Measurements from ENCODE around the gene CREBL2.

CREBL2 gene

GRCh38 chr12:12682284-12682683 is 70.6 kb downstream of the CREBL2 start:
- Histone ChIP-seq H3K9me3 (ENCODE audit: low read length) (no peaks in the 10 kb centered on the region), H3K4me2 (ENCODE audit: low read length) (no peak overlapping the region), H3K27ac (ENCODE audit: low read depth, low read length, poor library complexity, severe bottlenecking) (no peak overlapping the region), H3K4me3 (ENCODE audit: low read depth, low read length, poor library complexity, severe bottlenecking) (no peak overlapping the region), H3K4me1 (ENCODE audit: insufficient read depth, low read length, severe bottlenecking) (no peaks in the 10 kb centered on the region), H3K27me3 (ENCODE audit: insufficient read depth, low read length) (no peaks in the 10 kb centered on the region), H3K9ac (ENCODE audit: low read length) (no peak overlapping the region), H3K79me2 (ENCODE audit: insufficient read depth, low read length) (no peaks in the 10 kb centered on the region), H3K36me3 (ENCODE audit: insufficient read depth, low read length) (no peaks in the 10 kb centered on the region), H3K9me2 (ENCODE audit: low read depth, low read length) (no peaks in the 10 kb centered on the region), H4K20me1 (ENCODE audit: insufficient read depth, low read length) (no peaks in the 10 kb centered on the region), H3F3A (ENCODE audit: insufficient read depth, low read length) (no peaks in the 10 kb centered on the region), H2AFZ (ENCODE audit: low read length) (no peak overlapping the region)
- TF ChIP-seq EZH2 (IDR thresholded peaks at IDR 0.05; ENCODE audit: borderline replicate concordance, low read length) (no peak), CTCF (IDR thresholded peaks at IDR 0.05; ENCODE audit: low read length) (no peak)

GRCh38 chr12:12683136-12683697 is 71.5 kb downstream of the CREBL2 start:
- no peak overlapping the region for H3K9ac ChIP-seq (ENCODE audit: low read length)
- no peaks in the 10 kb centered on the region for H3K4me1 ChIP-seq (ENCODE audit: insufficient read depth, low read length, severe bottlenecking)
- no peaks in the 10 kb centered on the region for H3K9me2 ChIP-seq (ENCODE audit: low read depth, low read length)
- TF ChIP-seq EZH2 (IDR thresholded peaks at IDR 0.05; ENCODE audit: borderline replicate concordance, low read length) (no peak), CTCF (IDR thresholded peaks at IDR 0.05; ENCODE audit: low read length) (no peak)
- H3F3A ChIP-seq (ENCODE audit: insufficient read depth, low read length) = no peaks in the 10 kb centered on the region
- no peaks in the 10 kb centered on the region for H4K20me1 ChIP-seq (ENCODE audit: insufficient read depth, low read length)
- no peaks in the 10 kb centered on the region for H3K9me3 ChIP-seq (ENCODE audit: low read length)
- no peak overlapping the region for H3K27ac ChIP-seq (ENCODE audit: low read depth, low read length, poor library complexity, severe bottlenecking)
- no peak overlapping the region for H3K4me3 ChIP-seq (ENCODE audit: low read depth, low read length, poor library complexity, severe bottlenecking)
- H2AFZ ChIP-seq (ENCODE audit: low read length) = no peak overlapping the region
- no peaks in the 10 kb centered on the region for H3K36me3 ChIP-seq (ENCODE audit: insufficient read depth, low read length)
- H3K27me3 ChIP-seq (ENCODE audit: insufficient read depth, low read length) = no peaks in the 10 kb centered on the region
- H3K4me2 ChIP-seq (ENCODE audit: low read length) = no peak overlapping the region
- H3K79me2 ChIP-seq (ENCODE audit: insufficient read depth, low read length) = no peaks in the 10 kb centered on the region

- Histone ChIP-seq H3K79me2 (ENCODE audit: insufficient read depth, low read length) (no peaks in the 10 kb centered on the region), H4K20me1 (ENCODE audit: insufficient read depth, low read length) (no peaks in the 10 kb centered on the region), H3K9me2 (ENCODE audit: low read depth, low read length) (no peaks in the 10 kb centered on the region), H3K4me2 (ENCODE audit: low read length) (no peak overlapping the region), H3K4me1 (ENCODE audit: insufficient read depth, low read length, severe bottlenecking) (no peaks in the 10 kb centered on the region), H3K9ac (ENCODE audit: low read length) (no peak overlapping the region), H2AFZ (ENCODE audit: low read length) (no peak overlapping the region), H3K9me3 (ENCODE audit: low read length) (no peaks in the 10 kb centered on the region), H3K27ac (ENCODE audit: low read depth, low read length, poor library complexity, severe bottlenecking) (no peak overlapping the region), H3K27me3 (ENCODE audit: insufficient read depth, low read length) (no peaks in the 10 kb centered on the region), H3K36me3 (ENCODE audit: insufficient read depth, low read length) (no peaks in the 10 kb centered on the region), H3F3A (ENCODE audit: insufficient read depth, low read length) (no peaks in the 10 kb centered on the region), H3K4me3 (ENCODE audit: low read depth, low read length, poor library complexity, severe bottlenecking) (no peak overlapping the region)
- TF ChIP-seq CTCF (IDR thresholded peaks at IDR 0.05; ENCODE audit: low read length) = no peak
Observed at GRCh38 chr12:12683725-12684124, 72.0 kb downstream of the CREBL2 start.

All from OCI-LY1 (cell line).